Occipital lobe (tissue), 2 donors: ENCODE results near the gene SPG7. TPM values are rescaled to one million over a fixed set of nuclear protein-coding genes. Genes with fewer than 3 reads are reported as not detected.
"Not testable (repeated sequence)": the region's sequence is repeated elsewhere in the genome, so short reads cannot be mapped to it uniquely, and the experiment has no call there.

Experiments
- DNase-seq: peaks from one replicate; lab custom pipeline; 2025; lab: John Stamatoyannopoulos, UW
- total RNA-seq: library from RNA; depleted of rRNA; stranded (reverse); fragments of >200 nt; gene quantifications from one replicate; pipeline ENCODE4 v1.2.3, GENCODE V29; 2014

The SPG7 gene
- total RNA-seq, 1 donor from 2014 or later: 78.1 TPM

DNA sequence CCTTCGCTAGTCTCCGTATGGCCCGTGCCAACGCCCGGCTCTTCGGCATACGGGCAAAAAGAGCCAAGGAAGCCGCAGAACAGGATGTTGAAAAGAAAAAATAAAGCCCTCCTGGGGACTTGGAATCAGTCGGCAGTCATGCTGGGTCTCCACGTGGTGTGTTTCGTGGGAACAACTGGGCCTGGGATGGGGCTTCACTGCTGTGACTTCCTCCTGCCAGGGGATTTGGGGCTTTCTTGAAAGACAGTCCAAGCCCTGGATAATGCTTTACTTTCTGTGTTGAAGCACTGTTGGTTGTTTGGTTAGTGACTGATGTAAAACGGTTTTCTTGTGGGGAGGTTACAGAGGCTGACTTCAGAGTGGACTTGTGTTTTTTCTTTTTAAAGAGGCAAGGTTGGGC, 54.7 kb downstream of the SPG7 start:
- no peak for DNase-seq

DNA sequence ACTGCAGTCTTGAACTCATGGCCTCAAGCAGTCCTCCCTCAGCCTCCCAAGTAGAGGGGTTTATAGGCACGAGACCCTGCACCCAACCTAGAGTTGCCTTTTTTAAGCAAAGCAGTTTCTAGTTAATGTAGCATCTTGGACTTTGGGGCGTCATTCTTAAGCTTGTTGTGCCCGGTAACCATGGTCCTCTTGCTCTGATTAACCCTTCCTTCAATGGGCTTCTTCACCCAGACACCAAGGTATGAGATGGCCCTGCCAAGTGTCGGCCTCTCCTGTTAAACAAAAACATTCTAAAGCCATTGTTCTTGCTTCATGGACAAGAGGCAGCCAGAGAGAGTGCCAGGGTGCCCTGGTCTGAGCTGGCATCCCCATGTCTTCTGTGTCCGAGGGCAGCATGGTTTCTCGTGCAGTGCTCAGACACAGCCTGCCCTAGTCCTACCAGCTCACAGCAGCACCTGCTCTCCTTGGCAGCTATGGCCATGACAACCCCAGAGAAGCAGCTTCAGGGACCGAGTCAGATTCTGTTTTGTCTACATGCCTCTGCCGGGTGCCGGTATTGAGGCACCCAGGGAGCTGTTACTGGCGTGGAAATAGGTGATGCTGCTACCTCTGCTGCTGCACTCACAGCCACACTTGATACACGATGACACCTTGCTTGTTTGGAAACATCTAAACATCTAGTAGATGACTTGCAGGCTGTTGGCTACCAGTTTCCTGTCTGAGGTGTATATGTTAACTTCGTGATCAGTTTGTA, 55.6 kb downstream of the SPG7 start:
- no peak for DNase-seq

DNA sequence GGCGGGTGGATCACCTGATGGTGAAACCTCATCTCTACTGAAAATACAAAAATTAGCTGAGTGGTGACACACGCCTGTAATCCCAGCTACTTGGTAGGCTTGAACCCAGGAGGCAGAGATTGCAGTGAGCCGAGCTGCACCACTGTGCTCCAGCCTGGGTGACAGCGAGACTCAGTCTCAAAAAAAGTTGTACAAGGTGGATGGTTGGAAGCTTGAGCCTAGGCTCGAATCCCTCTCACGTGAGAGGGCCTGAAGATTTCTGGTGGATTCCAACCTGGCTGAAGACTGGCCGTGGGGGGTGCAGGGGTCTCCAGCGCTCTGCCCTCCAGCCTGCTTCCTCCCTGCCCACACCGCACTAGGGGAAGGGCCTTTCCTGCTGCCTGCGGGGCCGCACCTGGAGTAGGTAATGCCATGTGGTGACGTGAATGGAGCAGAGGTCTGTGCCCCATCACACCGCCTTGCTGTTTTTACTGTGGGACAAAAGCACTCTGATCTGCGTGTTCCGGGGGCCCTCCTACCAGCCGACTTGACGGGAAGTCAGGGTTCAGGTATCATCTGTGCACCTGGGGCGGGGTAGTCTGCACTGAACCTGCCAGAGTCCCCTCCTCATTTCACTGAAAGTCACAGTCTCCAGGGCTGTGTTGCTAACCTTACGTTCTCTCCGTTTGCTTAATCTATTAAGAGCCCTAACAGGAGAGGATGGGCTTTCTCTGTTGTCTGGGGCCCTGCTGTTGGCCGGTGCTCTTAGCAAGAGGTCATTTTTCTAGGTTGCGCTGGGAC, 56.5 kb downstream of the SPG7 start:
- no peak for DNase-seq

DNA sequence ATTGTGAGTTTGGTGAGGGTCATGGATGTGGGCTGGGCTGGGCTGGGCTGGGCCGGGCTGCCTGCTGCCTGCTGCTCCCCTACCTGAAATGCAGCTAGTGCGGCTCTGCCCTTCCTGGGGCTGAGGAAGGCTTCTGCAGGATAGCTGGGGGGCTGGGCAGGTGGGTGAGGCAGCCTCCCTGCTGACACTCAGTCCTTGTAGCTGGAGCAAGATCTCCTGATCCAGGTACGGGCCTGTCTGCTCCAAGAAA, 57.0 kb downstream of the SPG7 start:
- no peak for DNase-seq

DNA sequence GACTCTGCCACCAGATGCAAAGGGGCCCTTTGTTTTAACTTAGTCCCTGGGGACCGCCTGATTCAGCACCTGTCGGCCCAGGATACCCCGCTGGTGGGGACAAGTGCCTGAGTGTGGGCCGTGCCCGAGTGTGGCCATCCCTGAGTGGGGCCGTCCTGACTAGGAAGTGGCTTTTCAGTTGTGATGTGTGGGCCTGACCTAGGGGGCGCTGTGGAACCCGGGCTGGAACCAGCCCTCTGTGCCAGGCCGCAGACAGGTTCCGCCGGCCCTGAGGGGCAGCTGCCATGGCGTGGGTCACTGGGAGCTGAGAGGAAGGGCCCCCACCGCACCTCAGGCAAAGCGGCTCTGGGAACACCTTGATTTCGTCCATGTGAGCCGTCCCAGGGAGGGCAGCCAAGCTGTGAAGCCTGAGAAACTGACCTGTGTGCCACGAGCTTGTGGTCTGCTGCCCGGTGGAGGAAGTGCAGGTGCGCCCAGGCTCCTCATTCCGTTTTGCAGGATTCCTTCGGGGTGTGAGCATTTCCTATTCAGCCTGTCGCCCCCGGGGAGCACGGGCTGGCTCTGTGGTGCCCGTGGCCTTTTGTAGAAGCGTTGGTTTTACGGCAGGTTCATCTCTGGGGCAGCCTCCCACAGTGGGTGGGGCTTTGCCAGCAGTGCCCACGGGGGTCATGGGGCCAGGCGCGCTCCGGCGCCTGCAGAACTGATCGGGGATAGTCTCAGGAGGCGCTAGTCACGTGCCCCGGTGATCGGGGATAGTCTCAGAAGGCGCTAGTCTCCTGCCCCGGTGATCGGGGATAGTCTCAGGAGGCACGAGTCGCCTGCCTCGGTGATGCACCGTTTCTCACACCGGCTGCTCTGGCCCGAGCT, 57.5 kb downstream of the SPG7 start:
- no peak for DNase-seq

DNA sequence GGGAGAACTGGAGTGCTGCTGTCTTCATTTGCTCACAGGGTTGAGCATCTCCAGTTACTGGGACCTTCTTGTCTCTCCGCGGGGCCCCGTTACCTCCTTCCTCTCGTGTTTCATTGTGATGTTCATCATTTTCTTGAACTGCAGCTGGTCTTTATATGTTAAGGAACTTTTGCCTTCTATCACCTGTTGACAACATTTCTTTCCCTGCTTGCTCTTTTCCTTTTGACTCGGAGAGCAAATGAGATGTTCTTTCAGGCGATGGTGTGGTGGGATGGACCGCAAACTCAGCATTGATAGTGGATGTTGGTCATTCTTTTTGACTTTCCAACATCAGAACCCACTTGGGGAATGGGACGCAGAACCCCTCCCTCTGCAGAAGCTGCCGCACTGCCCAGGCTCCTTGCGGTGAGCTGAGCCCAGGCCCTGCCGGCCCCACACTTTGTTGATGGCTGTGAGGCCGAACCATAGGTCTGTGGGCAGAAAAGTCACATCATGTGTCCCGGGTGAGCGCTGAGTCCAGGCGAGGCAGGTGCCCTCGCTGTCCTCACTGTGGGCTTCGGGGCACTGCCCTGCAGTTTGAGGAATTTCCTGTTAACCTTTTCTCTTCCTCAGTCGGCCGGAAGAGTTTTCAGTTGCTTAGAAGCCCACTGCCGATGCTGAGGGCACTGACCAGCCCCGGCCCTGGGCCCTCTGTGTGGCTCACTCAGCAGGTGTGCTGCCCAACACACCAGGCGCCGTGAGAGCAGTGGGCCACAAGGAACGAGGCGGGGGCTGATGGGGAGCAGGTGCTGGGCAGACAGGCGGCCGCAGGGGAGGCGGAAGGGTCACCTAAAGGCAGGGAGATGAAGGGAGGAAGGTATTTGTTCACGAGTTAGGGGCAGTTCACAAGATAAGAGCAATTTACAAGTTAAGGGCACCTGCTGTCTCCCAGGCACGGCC, 59.7 kb downstream of the SPG7 start:
- no peak for DNase-seq

DNA sequence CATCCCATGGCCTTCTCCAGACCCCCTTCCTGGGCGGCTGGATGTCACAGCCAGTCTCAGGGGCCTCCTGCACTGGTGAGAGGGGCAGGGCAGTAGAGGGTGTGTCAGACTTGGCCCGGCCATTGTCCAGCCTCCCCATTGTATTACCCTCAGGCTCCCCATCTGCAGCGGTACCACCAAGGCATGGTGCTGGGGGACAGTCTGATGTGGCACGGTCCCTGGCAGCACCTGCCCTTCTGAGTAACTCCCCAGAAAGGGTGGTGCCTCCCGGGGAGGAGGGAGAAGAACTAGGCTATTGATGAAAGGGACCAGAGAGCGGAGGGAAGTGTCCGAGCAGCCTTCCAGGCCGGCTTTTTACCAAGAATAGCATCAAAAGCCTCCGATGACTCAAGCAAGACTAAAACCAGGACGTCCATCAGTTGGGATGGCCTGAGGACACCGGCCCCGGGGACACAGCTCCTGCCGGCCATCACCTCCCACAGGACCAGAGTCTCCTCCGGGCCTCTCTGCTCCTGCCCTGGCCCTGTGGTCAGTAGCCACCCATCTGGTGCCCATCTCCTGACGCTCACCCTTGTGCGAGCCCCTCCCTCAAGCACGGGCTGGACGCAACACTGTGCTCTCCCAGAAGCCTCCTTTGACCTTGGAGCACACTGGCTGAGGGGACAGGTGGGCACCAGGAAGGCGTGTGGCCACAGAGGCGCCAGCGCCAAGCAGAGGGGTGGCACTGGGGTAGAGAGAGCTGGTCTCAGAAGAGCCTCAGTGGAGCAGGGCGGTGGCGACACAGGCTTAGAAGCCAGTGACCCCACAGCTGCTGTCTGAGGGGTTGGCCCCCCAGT, 61.5 kb downstream of the SPG7 start:
- DNase-seq: no peak

DNA sequence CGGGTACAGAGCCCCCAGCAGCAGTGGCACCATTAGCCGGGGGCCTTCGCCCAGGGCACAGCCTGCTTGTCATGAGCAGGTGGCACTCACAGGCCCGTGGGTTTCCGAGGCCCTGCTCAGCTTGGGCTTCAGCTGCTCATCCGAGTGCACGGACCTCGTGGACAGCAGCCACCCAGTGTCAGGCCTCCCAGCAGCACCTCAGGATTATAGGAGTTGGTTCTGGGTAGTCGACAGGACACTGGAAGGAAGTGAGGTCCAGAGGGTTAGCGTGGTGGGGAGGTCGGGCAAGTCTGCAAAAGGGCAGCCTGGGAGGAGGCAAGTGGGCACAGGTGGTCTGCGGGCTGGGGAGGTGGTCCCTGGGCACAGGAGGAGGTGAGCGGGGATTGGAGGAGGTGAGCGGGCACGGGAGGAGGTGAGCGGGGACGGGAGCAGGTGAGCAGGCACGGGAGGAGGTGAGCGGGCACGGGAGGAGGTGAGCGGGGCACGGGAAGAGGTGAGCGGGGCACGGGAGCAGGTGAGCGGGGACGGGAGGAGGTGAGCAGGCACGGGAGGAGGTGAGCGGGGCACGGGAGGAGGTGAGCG, 62.2 kb downstream of the SPG7 start:
- DNase-seq: no peak

DNA sequence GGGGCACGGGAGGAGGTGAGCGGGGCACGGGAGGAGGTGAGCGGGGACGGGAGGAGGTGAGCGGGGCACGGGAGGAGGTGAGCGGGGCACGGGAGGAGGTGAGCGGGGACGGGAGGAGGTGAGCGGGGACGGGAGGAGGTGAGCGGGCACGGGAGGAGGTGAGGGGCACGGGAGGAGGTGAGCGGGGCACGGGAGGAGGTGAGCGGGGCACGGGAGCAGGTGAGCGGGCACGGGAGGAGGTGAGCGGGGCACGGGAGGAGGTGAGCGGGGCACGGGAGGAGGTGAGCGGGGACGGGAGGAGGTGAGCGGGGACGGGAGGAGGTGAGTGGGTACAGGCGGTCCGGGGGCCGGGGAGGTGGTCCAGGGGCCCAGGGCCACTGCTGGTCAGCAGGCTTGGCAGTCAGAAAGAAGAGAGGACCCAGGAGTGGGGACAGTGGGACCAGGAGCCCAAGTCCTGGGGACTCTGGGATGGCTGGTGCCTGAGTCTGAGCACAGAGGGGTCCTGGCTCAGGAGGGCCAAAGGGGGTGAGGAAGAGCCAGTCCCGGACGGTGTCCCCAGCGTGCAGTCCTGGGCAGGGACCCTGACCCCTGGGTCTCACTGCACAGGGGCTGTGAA, 62.9 kb downstream of the SPG7 start:
- DNase-seq: not testable (repeated sequence)

DNA sequence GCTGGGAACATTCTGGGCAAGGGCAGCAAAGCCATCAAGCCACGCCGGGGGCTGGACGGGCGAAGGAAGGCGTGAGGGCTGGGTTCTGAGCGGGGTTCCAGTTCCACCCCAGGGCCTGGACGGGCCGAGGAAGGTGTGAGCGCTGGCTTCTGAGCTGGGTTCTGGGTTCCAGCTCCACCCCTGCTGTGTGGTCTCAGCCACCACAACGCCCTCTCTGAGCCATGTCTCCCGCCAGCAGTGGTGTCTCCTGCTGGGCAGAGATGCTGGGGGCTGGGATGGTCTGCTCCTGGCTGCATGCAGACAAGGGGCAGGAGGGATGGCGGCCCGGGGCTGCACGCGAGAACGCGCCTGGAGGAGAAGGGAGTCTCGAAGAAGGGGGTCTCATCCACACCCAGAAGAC, 63.4 kb downstream of the SPG7 start:
- DNase-seq: no peak

DNA sequence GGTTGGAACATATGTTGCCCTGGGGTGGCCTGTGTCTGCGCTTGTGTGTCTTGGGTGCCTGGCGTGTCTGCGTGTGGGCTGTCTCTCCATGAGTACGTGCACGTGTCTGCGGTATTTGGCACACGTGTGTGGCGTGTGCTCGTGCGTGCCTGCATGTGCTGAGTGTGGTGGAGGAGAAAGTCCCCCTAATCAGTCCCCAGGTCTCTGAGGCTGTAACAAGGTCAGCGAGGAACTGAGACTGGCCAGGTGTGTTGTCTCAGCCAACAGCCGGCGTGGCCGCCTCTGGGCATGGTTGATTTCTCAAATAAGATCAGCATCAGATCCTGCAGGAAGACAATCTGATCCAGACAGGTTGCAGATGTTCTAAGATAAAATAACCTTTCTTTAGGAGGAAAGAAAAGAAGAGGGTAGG, 63.9 kb downstream of the SPG7 start:
- no peak for DNase-seq

DNA sequence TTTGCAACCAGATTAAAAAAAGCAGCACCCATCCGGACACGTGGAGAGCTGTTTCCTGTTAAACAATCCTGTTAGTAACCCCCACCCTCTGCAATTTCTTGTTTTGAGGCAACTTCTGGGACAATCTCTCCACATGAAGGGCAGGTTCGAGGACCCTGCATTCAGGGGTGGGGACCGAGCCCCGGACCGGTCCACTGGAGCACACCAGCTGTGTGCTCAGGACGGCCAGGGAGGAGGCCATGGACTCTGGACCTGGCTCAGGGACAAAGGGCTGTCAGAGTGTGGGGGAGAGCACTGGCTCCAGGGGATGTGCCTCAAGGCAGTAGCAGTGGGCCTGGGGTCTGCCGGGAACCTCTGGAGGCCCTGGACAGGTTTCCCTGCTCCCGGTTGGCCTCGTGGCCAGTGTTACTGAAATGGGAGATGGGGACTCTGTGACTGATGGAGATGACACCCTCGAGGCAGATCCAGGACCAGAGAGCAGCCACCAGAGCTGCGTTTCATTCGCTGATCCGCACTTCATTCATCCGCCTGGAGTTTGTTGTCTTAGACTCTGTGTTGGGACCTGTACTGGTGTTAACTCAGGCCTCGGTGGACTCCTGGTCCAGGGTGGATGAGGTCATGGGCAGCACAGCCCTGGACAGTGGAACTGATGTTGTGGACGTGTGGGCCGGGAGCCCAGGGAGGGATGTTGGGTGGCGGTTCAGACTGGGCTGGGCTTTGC, 64.4 kb downstream of the SPG7 start:
- no peak for DNase-seq

DNA sequence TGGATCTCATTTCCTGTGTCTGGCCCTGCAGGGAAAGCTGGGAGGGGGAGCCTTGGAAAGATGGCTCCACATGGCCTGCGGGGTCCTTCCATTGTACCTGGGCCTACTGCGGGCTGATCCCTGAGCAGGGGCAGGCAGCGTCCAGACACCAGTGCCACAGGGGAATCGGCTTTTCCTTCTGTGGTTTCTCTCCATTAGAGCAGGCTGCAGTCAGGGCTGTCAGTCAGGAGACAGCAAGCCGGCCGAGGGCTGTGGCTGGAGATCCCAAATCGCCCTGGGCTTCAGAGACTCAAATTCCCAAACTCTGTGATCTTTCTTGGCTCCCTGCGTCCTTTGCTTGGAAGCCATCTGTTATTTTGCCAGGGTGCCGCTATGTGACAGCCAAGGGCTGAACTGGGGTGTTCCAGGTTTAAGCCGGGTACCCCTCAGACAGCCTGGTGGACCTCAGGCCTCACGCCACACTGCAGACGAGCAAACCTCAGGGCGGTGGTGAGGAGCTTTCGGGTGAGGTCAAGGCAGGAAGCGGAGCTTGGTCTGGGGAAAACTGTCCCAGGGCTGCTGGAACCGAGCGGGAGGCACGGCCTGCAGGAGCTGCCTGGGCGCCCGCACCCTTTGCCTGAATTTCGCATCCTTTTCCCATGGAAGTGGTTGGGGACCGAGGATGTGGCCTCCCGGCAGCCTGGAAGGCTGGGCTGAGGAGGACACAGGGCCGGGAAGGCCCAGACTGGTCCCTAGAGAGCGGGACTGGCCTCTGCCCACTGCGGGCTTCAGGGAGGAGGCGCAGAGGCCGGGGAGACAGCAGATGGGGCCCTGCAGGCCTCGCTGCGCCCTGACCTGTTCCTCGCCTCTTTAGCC, 65.8 kb downstream of the SPG7 start:
- no peak for DNase-seq

DNA sequence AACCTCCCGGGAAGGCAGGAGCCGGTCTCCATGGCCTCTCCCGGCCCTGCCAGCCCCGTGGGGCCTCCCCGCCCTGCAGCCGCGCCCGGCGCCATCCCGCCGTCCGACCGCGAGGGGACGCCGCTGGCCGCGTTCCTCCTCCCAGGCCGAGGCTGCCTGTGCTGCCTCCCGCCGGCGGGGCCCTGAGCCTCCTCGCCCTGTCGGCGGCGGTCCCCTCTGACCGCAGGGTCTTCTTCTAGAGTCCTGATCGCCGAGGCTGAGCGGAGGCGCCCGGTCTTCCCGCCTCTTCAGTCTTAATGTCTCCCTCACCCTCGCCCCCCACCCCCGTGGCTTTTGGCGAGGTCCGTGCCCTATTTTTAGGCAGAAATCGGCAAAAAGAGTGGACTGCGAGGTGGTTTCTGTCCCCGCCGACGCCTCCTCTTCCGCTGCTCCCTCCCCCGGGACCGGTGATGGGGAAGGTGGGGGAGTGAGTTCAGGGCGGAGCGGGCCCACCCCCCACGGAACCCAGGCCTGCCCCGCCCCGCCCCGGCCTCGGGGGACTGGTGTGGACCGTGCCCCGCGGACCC, 66.6 kb downstream of the SPG7 start:
- DNase-seq: no peak

DNA sequence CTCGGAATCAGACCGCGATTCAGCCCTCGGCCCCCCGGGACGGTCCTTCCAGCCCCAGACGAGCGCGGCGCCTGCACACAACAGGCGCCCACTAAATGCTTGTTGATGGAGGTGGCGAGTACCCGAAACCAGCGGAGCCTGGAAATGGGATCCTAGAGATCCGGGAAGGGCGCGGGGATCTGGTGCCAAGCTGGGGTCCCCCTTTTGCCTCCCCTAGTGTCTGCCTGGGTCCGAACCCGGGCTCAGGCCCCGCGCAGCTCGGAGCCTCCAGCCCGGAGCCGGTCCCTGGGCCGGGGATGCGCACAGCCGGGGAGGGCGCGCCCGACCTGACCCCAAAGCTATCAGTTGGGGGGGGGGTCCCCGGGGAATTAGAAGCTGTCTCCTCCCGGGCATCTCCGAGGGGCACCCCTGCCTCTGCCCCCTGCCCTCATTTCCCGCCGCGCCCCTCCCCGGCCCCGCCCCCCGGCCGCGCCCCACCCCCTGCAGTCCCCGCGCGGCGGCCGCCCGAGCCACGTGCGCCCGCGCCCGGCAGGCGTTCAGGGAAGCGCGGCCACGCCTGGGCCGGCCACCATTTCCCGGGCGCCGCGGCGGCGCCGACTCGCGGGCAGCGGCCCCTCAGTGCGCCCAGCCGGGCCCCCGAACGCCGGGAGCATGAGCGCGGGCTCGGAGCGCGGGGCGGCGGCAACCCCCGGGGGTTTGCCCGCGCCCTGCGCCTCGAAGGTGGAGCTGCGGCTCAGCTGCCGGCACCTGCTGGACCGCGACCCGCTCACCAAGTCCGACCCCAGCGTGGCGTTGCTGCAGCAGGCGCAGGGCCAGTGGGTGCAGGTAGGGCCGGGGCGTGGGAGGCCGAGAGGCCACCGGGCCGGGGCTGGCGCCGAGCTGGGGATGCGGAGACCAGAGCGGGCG, 67.3 kb downstream of the SPG7 start, which contains the start of gene CPNE7:
CPNE7 (plus strand) TSS at position 512 of the 906 bp plus-strand sequence; CDS start at position 652, 140 bp downstream.
- no peak for DNase-seq
